Measurements from ENCODE around the gene NCKAP5.

GRCh38 chr2:133371286-133371685 lies 197.0 kb downstream of the NCKAP5 start:
- TF ChIP-seq CTCF (IDR thresholded peaks at IDR 0.05; ENCODE audit: low read length) (no peak), EZH2 (IDR thresholded peaks at IDR 0.05; ENCODE audit: borderline replicate concordance, low read length) (no peak)
